ENCODE results near the gene DCAF11.
A peak's percentile ranks its signal among the peaks of the same experiment; 100 is the strongest.

Gene DCAF11

DNA sequence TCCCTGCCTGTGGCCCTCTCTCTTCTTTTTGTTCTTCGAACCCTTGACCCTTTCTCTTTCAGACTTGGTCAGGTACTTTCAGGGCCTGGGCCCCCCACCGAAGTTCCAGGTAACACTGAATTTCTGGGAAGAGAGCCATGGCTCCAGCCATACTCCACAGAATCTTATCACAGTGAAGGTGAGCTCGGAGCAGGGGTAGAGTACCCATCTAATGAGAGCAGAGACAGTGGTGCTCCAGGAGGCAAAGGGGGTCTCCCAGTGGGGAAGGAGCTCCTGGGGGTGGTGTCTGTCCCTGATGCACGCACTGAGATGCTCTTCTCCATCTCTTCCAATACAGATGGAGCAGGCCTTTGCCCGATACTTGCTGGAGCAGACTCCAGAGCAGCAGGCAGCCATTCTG, 51.2 kb downstream of the DCAF11 start:
- DNase-seq = no peak

DNA sequence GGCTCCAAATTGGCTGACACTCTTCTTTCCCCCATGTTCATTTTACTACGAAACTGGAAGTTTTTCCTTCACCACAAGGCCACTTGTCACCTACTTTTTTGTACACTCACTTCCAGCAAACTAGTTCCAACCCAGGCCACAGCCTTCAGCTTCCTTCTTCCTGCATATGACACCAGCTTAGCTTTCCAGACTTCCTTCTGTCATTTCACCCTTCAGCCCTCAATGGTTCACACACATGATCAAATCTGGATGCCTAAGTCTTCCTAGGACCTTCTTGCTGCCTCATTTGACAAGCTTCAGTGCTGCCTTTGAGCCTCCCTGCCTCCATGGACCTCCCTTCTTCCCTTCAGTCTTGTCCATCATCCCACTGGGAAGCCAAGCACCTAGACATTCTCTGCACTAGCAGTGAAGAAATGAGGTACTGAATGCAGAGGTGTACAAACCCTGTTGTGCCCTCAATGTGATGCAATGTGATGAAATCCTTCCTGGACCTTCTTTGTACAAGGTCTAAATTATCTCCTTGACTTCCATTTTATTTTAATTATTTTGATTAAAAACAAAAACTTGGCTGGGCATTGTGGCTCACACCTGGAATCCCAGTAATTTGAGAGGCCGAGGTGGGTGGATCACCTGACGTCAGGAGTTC, 53.0 kb downstream of the DCAF11 start:
- DNase-seq = no peak

GRCh38 chr14:24171422-24172260, 57.1 kb downstream of the DCAF11 start, which contains the start of gene REC8:
Gene REC8, plus strand, starts transcription at chr14:24172080. Its CDS starts 473 bp downstream, at chr14:24172553.
- DNase-seq = peak; percentile 30

GRCh38 chr14:24172261-24172860, 57.8 kb downstream of the DCAF11 start:
- DNase-seq = no peak

DNA sequence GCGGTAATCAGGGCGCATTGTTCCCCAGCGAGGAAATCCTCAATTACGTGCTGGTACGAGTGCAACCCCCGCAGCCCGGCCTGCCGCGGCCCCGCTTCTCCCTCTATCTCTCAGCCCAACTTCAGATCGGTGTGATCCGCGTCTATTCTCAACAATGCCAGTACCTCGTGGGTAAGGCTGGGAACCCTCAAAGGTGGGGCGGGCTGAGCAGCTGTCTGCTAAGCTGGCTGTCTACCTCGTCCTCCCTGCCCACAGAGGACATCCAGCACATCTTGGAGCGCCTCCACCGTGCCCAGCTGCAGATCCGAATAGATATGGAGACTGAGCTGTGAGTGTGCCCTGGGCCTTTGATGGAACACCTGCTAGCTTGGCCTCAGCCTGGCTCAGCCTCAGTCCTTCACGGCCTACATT, 58.3 kb downstream of the DCAF11 start:
- no peak for DNase-seq
